ENCODE data around the gene LCN2.

LCN2 gene

GRCh38 chr9:128163027-128163515 lies 13.8 kb downstream of the LCN2 start:
- H3K79me2 ChIP-seq (ENCODE audit: insufficient read depth, low read length): no peaks in the 10 kb centered on the region
- no peak overlapping the region for H2AFZ ChIP-seq (ENCODE audit: low read depth, low read length, severe bottlenecking)
- no peaks in the 10 kb centered on the region for H3F3A ChIP-seq (ENCODE audit: insufficient read depth)
- no peak overlapping the region for H3K4me3 ChIP-seq (ENCODE audit: insufficient read depth, low read length, poor library complexity, severe bottlenecking)
- no peak overlapping the region for H3K4me2 ChIP-seq (ENCODE audit: low read depth, low read length, poor library complexity, severe bottlenecking)
- H3K27ac ChIP-seq (ENCODE audit: low read depth, low read length): no peak overlapping the region
- H3K9me2 ChIP-seq (replicated peaks; ENCODE audit: insufficient read depth, low read length): no peaks in the 10 kb centered on the region
- H4K20me1 ChIP-seq (ENCODE audit: low read depth, low read length): no peaks in the 10 kb centered on the region
- TF ChIP-seq EZH2phosphoT487 (conservative IDR thresholded peaks at IDR 0.05; ENCODE audit: low read length): no peak
- TF ChIP-seq CTCF (IDR thresholded peaks at IDR 0.05; ENCODE audit: insufficient read depth, low read length, poor library complexity, severe bottlenecking): no peak
- no peaks in the 10 kb centered on the region for H3K27me3 ChIP-seq (ENCODE audit: low read length)
- no peaks in the 10 kb centered on the region for H3K9me3 ChIP-seq (ENCODE audit: insufficient read depth, low read length)
- H3K36me3 ChIP-seq (ENCODE audit: low read length): no peaks in the 10 kb centered on the region
- H3K9ac ChIP-seq (ENCODE audit: low read length): no peak overlapping the region

- no peaks in the 10 kb centered on the region for H3K36me3 ChIP-seq (ENCODE audit: low read length)
- no peak overlapping the region for H3K4me3 ChIP-seq (ENCODE audit: insufficient read depth, low read length, poor library complexity, severe bottlenecking)
- no peaks in the 10 kb centered on the region for H3F3A ChIP-seq (ENCODE audit: insufficient read depth)
- no peaks in the 10 kb centered on the region for H3K9me3 ChIP-seq (ENCODE audit: insufficient read depth, low read length)
- H3K9me2 ChIP-seq (replicated peaks; ENCODE audit: insufficient read depth, low read length): no peaks in the 10 kb centered on the region
- no peak overlapping the region for H3K4me2 ChIP-seq (ENCODE audit: low read depth, low read length, poor library complexity, severe bottlenecking)
- H3K79me2 ChIP-seq (ENCODE audit: insufficient read depth, low read length): no peaks in the 10 kb centered on the region
- no peaks in the 10 kb centered on the region for H3K27me3 ChIP-seq (ENCODE audit: low read length)
- no peak overlapping the region for H3K27ac ChIP-seq (ENCODE audit: low read depth, low read length)
- no peak overlapping the region for H3K9ac ChIP-seq (ENCODE audit: low read length)
- TF ChIP-seq CTCF (IDR thresholded peaks at IDR 0.05; ENCODE audit: insufficient read depth, low read length, poor library complexity, severe bottlenecking) (no peak), EZH2phosphoT487 (conservative IDR thresholded peaks at IDR 0.05; ENCODE audit: low read length) (no peak)
- no peaks in the 10 kb centered on the region for H4K20me1 ChIP-seq (ENCODE audit: low read depth, low read length)
- H2AFZ ChIP-seq (ENCODE audit: low read depth, low read length, severe bottlenecking): no peak overlapping the region
These were observed 14.5 kb downstream of the LCN2 start for GRCh38 chr9:128163523-128164306.

- H3K4me3 ChIP-seq (ENCODE audit: insufficient read depth, low read length, poor library complexity, severe bottlenecking): no peak overlapping the region
- no peaks in the 10 kb centered on the region for H3F3A ChIP-seq (ENCODE audit: insufficient read depth)
- no peaks in the 10 kb centered on the region for H3K9me2 ChIP-seq (replicated peaks; ENCODE audit: insufficient read depth, low read length)
- no peak overlapping the region for H3K4me2 ChIP-seq (ENCODE audit: low read depth, low read length, poor library complexity, severe bottlenecking)
- no peaks in the 10 kb centered on the region for H3K27me3 ChIP-seq (ENCODE audit: low read length)
- no peak for TF ChIP-seq EZH2phosphoT487 (conservative IDR thresholded peaks at IDR 0.05; ENCODE audit: low read length)
- no peak for TF ChIP-seq CTCF (IDR thresholded peaks at IDR 0.05; ENCODE audit: insufficient read depth, low read length, poor library complexity, severe bottlenecking)
- no peaks in the 10 kb centered on the region for H3K36me3 ChIP-seq (ENCODE audit: low read length)
- no peaks in the 10 kb centered on the region for H3K79me2 ChIP-seq (ENCODE audit: insufficient read depth, low read length)
- H3K9ac ChIP-seq (ENCODE audit: low read length): no peak overlapping the region
- no peak overlapping the region for H2AFZ ChIP-seq (ENCODE audit: low read depth, low read length, severe bottlenecking)
- no peaks in the 10 kb centered on the region for H3K9me3 ChIP-seq (ENCODE audit: insufficient read depth, low read length)
- H4K20me1 ChIP-seq (ENCODE audit: low read depth, low read length): no peaks in the 10 kb centered on the region
- no peak overlapping the region for H3K27ac ChIP-seq (ENCODE audit: low read depth, low read length)
These were observed 15.1 kb downstream of the LCN2 start for GRCh38 chr9:128164307-128164885.
